OCI-LY3 (cell line): ENCODE measurements around the gene TMEM163.

Experiments used
- H2AFZ ChIP-seq: fragments of 200-600, 300-600 bp; shearing (Covaris generic); 2 replicates; pipeline ENCODE4 v1.6.0; 2014; ENCODE audit warnings: antibody characterized with exemption, low read depth, low read length
- H3K27ac ChIP-seq: fragments of 200-600, 300-600 bp; sonication (generic); 2 replicates; pipeline ENCODE4 v1.5.1; 2014; ENCODE audit warnings: mild to moderate bottlenecking, low read length, moderate library complexity, mixed read lengths
- H3K27me3 ChIP-seq: fragments of 200-600, 300-600 bp; sonication (generic); 2 replicates; pipeline ENCODE4 v1.6.1; 2014; ENCODE audit warnings: low read depth, low read length, mixed read lengths
- H3K36me3 ChIP-seq: fragments of 200-600, 300-600 bp; sonication (generic); replicated peaks from 2 replicates; pipeline ENCODE3; 2014; ENCODE audit warnings: low read depth, low read length, mixed read lengths
- H3K4me1 ChIP-seq: fragments of 300-600, 200-600 bp; sonication (generic); 2 replicates; pipeline ENCODE4 v1.6.1; 2014; ENCODE audit warnings: low read length, mixed read lengths
- H3K4me2 ChIP-seq: fragments of 200-600, 300-600 bp; sonication (generic); 2 replicates; pipeline ENCODE4 v1.6.1; 2014; ENCODE audit warnings: low read length, mixed read lengths
- H3K4me3 ChIP-seq: fragments of 300-600, 200-600 bp; sonication (generic); 2 replicates; pipeline ENCODE4 v1.5.1; 2014; ENCODE audit warnings: antibody characterized with exemption, mild to moderate bottlenecking, low read length, moderate library complexity
- H3K79me2 ChIP-seq: fragments of 300-600, 200-600 bp; shearing (Covaris generic); 2 replicates; pipeline ENCODE4 v1.6.1; 2014; ENCODE audit warnings: mild to moderate bottlenecking, low read length, mixed read lengths
- H3K9ac ChIP-seq: fragments of 300-600, 200-600 bp; shearing (Covaris generic); 2 replicates; pipeline ENCODE4 v1.6.0; 2014; ENCODE audit warnings: mild to moderate bottlenecking, low read length, moderate library complexity
- H3K9me3 ChIP-seq: fragments of 200-600, 300-600 bp; shearing (Covaris generic); 2 replicates; pipeline ENCODE4 v1.6.1; 2014; ENCODE audit warnings: low read length, mixed read lengths; ENCODE audit not compliant: insufficient read depth
- H4K20me1 ChIP-seq: fragments of 200-600, 300-600 bp; sonication (generic); 2 replicates; pipeline ENCODE4 v1.6.1; 2016; ENCODE audit warnings: low read length, mixed read lengths; ENCODE audit not compliant: insufficient read depth
- CTCF ChIP-seq: fragments of 200-600, 300-600 bp; sonication (generic); IDR thresholded peaks from 2 replicates; pipeline ENCODE4 v1.5.1; 2014; ENCODE audit warnings: antibody characterized with exemption, low read length, low read depth
- EZH2phosphoT487 ChIP-seq: fragments of 200-600 bp; shearing (Covaris generic); IDR thresholded peaks from 2 replicates; pipeline ENCODE4 v1.6.1; 2018; ENCODE audit warnings: antibody characterized with exemption, mixed run types, low read depth

Gene TMEM163

GRCh38 chr2:134718817-134719814, at the start of gene TMEM163:
TSS of gene TMEM163 (minus strand) at chr2:134719000.
- peak within 1 kb of the TSS; percentile 77 for H3K9ac ChIP-seq
- peaks cover 7% of the 10 kb centered on the region for H3K27me3 ChIP-seq
- peak within 1 kb of the TSS; percentile 84 for H3K4me3 ChIP-seq
- H3K27ac ChIP-seq = peak within 1 kb of the TSS; percentile 24; the same call in 1 of the 2 replicates
- H3K4me1 ChIP-seq = peaks cover 72% of the 10 kb centered on the region
- peaks cover 15% of the 10 kb centered on the region for H3K36me3 ChIP-seq
- peaks cover 19% of the 10 kb centered on the region; the same call in 1 of the 2 replicates for H4K20me1 ChIP-seq
- H3K79me2 ChIP-seq = peaks cover 46% of the 10 kb centered on the region
- no peak for TF ChIP-seq EZH2phosphoT487
- TF ChIP-seq CTCF = no peak
- no peaks in the 10 kb centered on the region for H3K9me3 ChIP-seq
- H3K4me2 ChIP-seq = peak within 1 kb of the TSS; percentile 90
- H2AFZ ChIP-seq = peak within 1 kb of the TSS; percentile 73; the same call in 1 of the 2 replicates

DNA sequence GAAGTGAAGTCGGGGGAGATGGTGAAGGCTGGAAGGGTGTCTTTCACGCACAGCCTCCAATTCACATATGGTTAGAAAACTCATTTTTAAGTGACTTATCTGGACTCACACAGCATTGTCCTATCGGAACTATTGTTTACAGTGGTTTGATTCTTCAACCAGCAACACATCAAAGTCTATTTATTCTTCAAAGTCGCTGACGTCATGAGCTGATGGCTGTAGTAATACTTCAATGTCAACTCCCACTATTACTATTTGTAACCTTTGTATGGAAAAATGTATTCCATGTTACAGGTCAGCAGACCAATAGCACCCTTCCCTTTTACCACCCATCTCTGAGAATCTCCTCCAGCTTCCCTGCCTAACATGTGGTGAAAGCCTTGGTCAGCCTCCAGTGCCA, 47.8 kb upstream of the TMEM163 start:
- no peak overlapping the region for H3K9ac ChIP-seq
- no peak overlapping the region for H3K27ac ChIP-seq
- H3K9me3 ChIP-seq = no peaks in the 10 kb centered on the region
- no peak overlapping the region for H3K4me3 ChIP-seq
- H4K20me1 ChIP-seq = no peaks in the 10 kb centered on the region
- H3K36me3 ChIP-seq = no peaks in the 10 kb centered on the region
- H3K27me3 ChIP-seq = 0 out of 2 replicates have a peak, but pooled peaks cover 3% of the 10 kb centered on the region
- no peak overlapping the region for H3K4me2 ChIP-seq
- no peaks in the 10 kb centered on the region for H3K4me1 ChIP-seq
- no peak for TF ChIP-seq EZH2phosphoT487
- no peak for TF ChIP-seq CTCF
- H3K79me2 ChIP-seq = no peaks in the 10 kb centered on the region
- H2AFZ ChIP-seq = no peak overlapping the region

DNA sequence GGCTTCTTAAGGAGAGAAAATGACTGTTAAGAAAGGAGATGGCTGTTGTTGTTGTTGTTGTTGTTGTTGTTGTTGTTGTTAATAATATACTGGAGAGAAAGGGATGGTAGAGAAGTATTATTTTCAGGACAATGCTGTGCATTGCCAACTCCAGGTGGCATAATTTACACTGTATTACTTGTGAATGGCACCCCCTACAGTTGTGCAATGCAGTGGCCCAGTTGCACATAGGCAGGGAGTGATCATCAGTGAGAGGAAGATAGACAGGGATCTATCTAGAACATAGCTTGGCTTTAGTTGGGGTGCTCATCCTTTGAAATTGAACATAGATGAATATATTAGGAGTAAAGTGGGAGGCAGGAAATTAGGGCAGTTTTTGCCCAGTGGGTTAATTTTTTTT, 47.2 kb upstream of the TMEM163 start:
- no peak overlapping the region for H3K4me3 ChIP-seq
- H3K27ac ChIP-seq = no peak overlapping the region
- H3K79me2 ChIP-seq = no peaks in the 10 kb centered on the region
- TF ChIP-seq EZH2phosphoT487 (no peak), CTCF (peak; percentile 42)
- H4K20me1 ChIP-seq = no peaks in the 10 kb centered on the region
- H3K27me3 ChIP-seq = 0 out of 2 replicates have a peak, but pooled peaks cover 3% of the 10 kb centered on the region
- H3K4me1 ChIP-seq = peaks cover 2% of the 10 kb centered on the region
- no peak overlapping the region for H2AFZ ChIP-seq
- no peaks in the 10 kb centered on the region for H3K9me3 ChIP-seq
- H3K4me2 ChIP-seq = no peak overlapping the region
- no peaks in the 10 kb centered on the region for H3K36me3 ChIP-seq
- H3K9ac ChIP-seq = no peak overlapping the region

GRCh38 chr2:134764164-134764563, 45.4 kb upstream of the TMEM163 start:
- H3K27ac ChIP-seq = no peak overlapping the region
- H3K9me3 ChIP-seq = no peaks in the 10 kb centered on the region
- H2AFZ ChIP-seq = no peak overlapping the region
- no peaks in the 10 kb centered on the region for H4K20me1 ChIP-seq
- H3K27me3 ChIP-seq = 0 out of 2 replicates have a peak, but pooled peaks cover 3% of the 10 kb centered on the region
- no peak overlapping the region for H3K4me3 ChIP-seq
- no peaks in the 10 kb centered on the region for H3K79me2 ChIP-seq
- TF ChIP-seq EZH2phosphoT487 (no peak), CTCF (no peak)
- no peak overlapping the region for H3K9ac ChIP-seq
- no peaks in the 10 kb centered on the region for H3K36me3 ChIP-seq
- no peak overlapping the region for H3K4me2 ChIP-seq
- H3K4me1 ChIP-seq = peaks cover 16% of the 10 kb centered on the region
